Spleen (tissue), 11 donors: ENCODE measurements around the gene CHRNA4. TPM values are rescaled to one million over a fixed set of nuclear protein-coding genes. Genes with fewer than 3 reads are reported as not detected.

Experiments
- DNase-seq: peaks from one replicate; pipeline ENCODE4 v3.0.0-alpha.2; 2020
- H3K27ac ChIP-seq, 8 donors: fragments of 200-600 bp; sonication (generic) in 7 of 8; 1 replicate in 4 of 8; 2 replicates in 4 of 8; pipeline versions ENCODE4 v1.5.0 to v1.8.0; 2016 to 2021; ENCODE audit warnings: inconsistent platforms in 4 of 8, mild to moderate bottlenecking in 4 of 8, moderate library complexity in 1 of 8
- H3K27me3 ChIP-seq, 7 donors: fragments of 200-600 bp; sonication (generic) in 6 of 7; replicated peaks in 1 of 7; 1 replicate in 4 of 7; 2 replicates in 3 of 7; pipeline versions ENCODE4 v1.5.0 to v1.8.0; 2016 to 2021; ENCODE audit warnings: inconsistent platforms in 3 of 7, mild to moderate bottlenecking in 1 of 7
- H3K36me3 ChIP-seq, 6 donors: fragments of 200-600 bp; sonication (generic) in 5 of 6; 1 replicate in 4 of 6; 2 replicates in 2 of 6; pipeline versions ENCODE4 v1.5.0 to v1.8.0; 2016 to 2021; ENCODE audit warnings: inconsistent platforms in 2 of 6
- H3K4me1 ChIP-seq, 6 donors: fragments of 200-600 bp; sonication (generic) in 5 of 6; 1 replicate in 3 of 6; 2 replicates in 3 of 6; pipeline versions ENCODE4 v1.5.0 to v1.8.0; 2016 to 2021; ENCODE audit warnings: inconsistent platforms in 3 of 6
- H3K4me3 ChIP-seq, 8 donors: fragments of 200-600 bp; sonication (generic) in 7 of 8; 1 replicate in 4 of 8; 2 replicates in 4 of 8; pipeline versions ENCODE4 v1.5.0 to v1.8.0; 2016 to 2021; ENCODE audit warnings: inconsistent platforms in 4 of 8, mild to moderate bottlenecking in 4 of 8, moderate library complexity in 2 of 8
- H3K9me3 ChIP-seq, 8 donors: fragments of 200-600 bp; sonication (generic) in 7 of 8; 1 replicate in 4 of 8; 2 replicates in 4 of 8; pipeline versions ENCODE4 v1.5.0 to v1.8.0; 2016 to 2021; ENCODE audit warnings: inconsistent platforms in 4 of 8
- CTCF ChIP-seq, 11 experiments: fragments of 200-600 bp in 7 of 11; fragments of 450-650 bp in 4 of 11; sonication (generic) in 4 of 11; IDR thresholded peaks in 8 of 11; conservative IDR thresholded peaks in 3 of 11; 1 replicate in 7 of 11; 2 replicates in 4 of 11; pipeline versions ENCODE4 v1.4.0 to v1.8.0; 2016 to 2021; ENCODE audit warnings: antibody characterized with exemption in 11 of 11, inconsistent platforms in 4 of 11, mild to moderate bottlenecking in 1 of 11
- POLR2A ChIP-seq, 3 donors: fragments of 450-650 bp; IDR thresholded peaks; one replicate each; pipeline ENCODE4 v1.5.1; 2017; ENCODE audit warnings: antibody characterized with exemption in 3 of 3, mild to moderate bottlenecking in 1 of 3
- POLR2AphosphoS5 ChIP-seq, 3 donors: sonication (generic); formaldehyde crosslinking; IDR thresholded peaks; one replicate each; pipeline ENCODE4 v1.5.1; 2017; ENCODE audit warnings: antibody characterized with exemption in 3 of 3
- WGBS, 5 donors: extraction: QIAGEN DNeasy Blood & Tissue Kit in 3 of 5; methylation state at CpG; one replicate each; pipeline versions ENCODE4 v1.1.5 to v1.1.7; 2013 to 2018; 5-methylcytosine and 5-hydroxymethylcytosine counted together
- intact Hi-C: fragments of 100-400 bp; cut with DNase I; formaldehyde crosslinking; loops from one replicate; pipeline ENCODE4 v1.15.0; 2023; ENCODE audit warnings: low total_unique reads
- polyA plus RNA-seq, 3 donors: library from polyadenylated mRNA; stranded (reverse); fragments of 200-250 nt; gene quantifications; one replicate each; pipeline ENCODE4 v1.2.1, GENCODE V29; 2013
- total RNA-seq, 7 donors: library from RNA; depleted of rRNA in 3 of 7; stranded (reverse); fragments of >200 nt in 3 of 7; fragmentation: NEBNext Ultra II Directional in 4 of 7; extraction: Animal tissue kit (Norgen Biotek cat#: 25700) in 4 of 7; gene quantifications; one replicate each; pipeline versions ENCODE4 v1.1.0 to v1.2.1, GENCODE V29; 2016 to 2021
- donor health status: healthy with polysubstance abuse.
- donor health status: DM: no; HTN: no; CAD: no; lungs with moderate emphysema.
- donor health status: DM: no; HTN: no; CAD: no.
- donor health status: Bipolar disorder and iron deficiency.
- donor health status: healthy.
- donor health status: DM: no; HTN: no; CAD: no.
- donor health status: DM: yes; HTN: yes; CAD: no.

Gene CHRNA4
- total and polyA plus RNA-seq, 10 donors, result 0.15 to 13.8 (median 1.3) TPM; not detected in 1

GRCh38 chr20:63354636-63355350 is 6.4 kb downstream of the CHRNA4 start:
- intact Hi-C loops, result no loop called here

GRCh38 chr20:63352811-63353221 is 8.3 kb downstream of the CHRNA4 start:
- WGBS, 5 donors, result 55 to 100% (median 60%) methylated on average over 1 to 12 of the region's 12 CpGs; no CpG with 5 or more reads in 1 of the 5 donors
- H3K36me3 ChIP-seq, result no peaks in the 10 kb centered on the region
- intact Hi-C loops, result no loop called here
- no peak overlapping the region for H3K27ac ChIP-seq
- H3K27me3 ChIP-seq, result peaks cover 0 to 29% (median 0%) of the 10 kb centered on the region in 7 donors
- H3K4me3 ChIP-seq, result no peak overlapping the region
- H3K9me3 ChIP-seq, result peaks cover 0 to 4% (median 0%) of the 10 kb centered on the region in 8 donors
- DNase-seq, result no peak
- TF ChIP-seq POLR2AphosphoS5 (IDR thresholded peaks at IDR 0.05) (no peak), POLR2A (IDR thresholded peaks at IDR 0.05) (no peak), CTCF (IDR thresholded peaks at IDR 0.05 in 8 of 11, conservative IDR thresholded peaks at IDR 0.05 in 3 of 11) (no peak)
- H3K4me1 ChIP-seq, result peaks cover 0 to 4% (median 2%) of the 10 kb centered on the region in 6 donors

More at GRCh38 chr20:63354636-63355350, 6.4 kb downstream of the CHRNA4 start:
- Histone ChIP-seq H3K4me1 (peaks cover 0 to 4% (median 2%) of the 10 kb centered on the region in 6 donors), H3K27me3 (peaks cover 0 to 49% (median 0%) of the 10 kb centered on the region in 7 donors), H3K36me3 (no peaks in the 10 kb centered on the region), H3K4me3 (no peak overlapping the region), H3K27ac (no peak overlapping the region), H3K9me3 (peaks cover 0 to 4% (median 0%) of the 10 kb centered on the region in 8 donors)
- WGBS, 5 donors, result 79 to 89% (median 85%) methylated on average over 15 to 25 of the region's 25 CpGs
- TF ChIP-seq POLR2AphosphoS5 (IDR thresholded peaks at IDR 0.05) (no peak), CTCF (IDR thresholded peaks at IDR 0.05 in 8 of 11, conservative IDR thresholded peaks at IDR 0.05 in 3 of 11) (no peak), POLR2A (IDR thresholded peaks at IDR 0.05) (no peak)
- DNase-seq, result no peak

- Histone ChIP-seq H3K27ac (no peak overlapping the region), H3K9me3 (peaks cover 0 to 4% (median 0%) of the 10 kb centered on the region in 8 donors), H3K4me1 (peaks cover 0 to 7% (median 2%) of the 10 kb centered on the region in 6 donors), H3K4me3 (no peak overlapping the region), H3K27me3 (peaks cover 0 to 33% (median 0%) of the 10 kb centered on the region in 7 donors), H3K36me3 (no peaks in the 10 kb centered on the region)
- 46 to 64% (median 50%) methylated on average over 19 to 28 of the region's 28 CpGs for WGBS, 5 donors
- intact Hi-C loops, result no loop called here
- TF ChIP-seq POLR2AphosphoS5 (IDR thresholded peaks at IDR 0.05), result no peak
- no peak for TF ChIP-seq POLR2A (IDR thresholded peaks at IDR 0.05)
- no peak for TF ChIP-seq CTCF (IDR thresholded peaks at IDR 0.05 in 8 of 11, conservative IDR thresholded peaks at IDR 0.05 in 3 of 11)
- no peak for DNase-seq
Measured at GRCh38 chr20:63351811-63352591, 9.1 kb downstream of the CHRNA4 start.

- peaks cover 0 to 36% (median 0%) of the 10 kb centered on the region in 7 donors for H3K27me3 ChIP-seq
- H3K4me1 ChIP-seq, result peaks cover 0 to 13% (median 6%) of the 10 kb centered on the region in 6 donors
- no peak overlapping the region for H3K4me3 ChIP-seq
- H3K36me3 ChIP-seq, result no peaks in the 10 kb centered on the region
- intact Hi-C loops, result no loop called here
- peaks cover 0 to 4% (median 0%) of the 10 kb centered on the region in 8 donors for H3K9me3 ChIP-seq
- WGBS, 5 donors, result 88 to 97% (median 89%) methylated on average over 8 to 12 of the region's 12 CpGs
- TF ChIP-seq POLR2AphosphoS5 (IDR thresholded peaks at IDR 0.05) (no peak), POLR2A (IDR thresholded peaks at IDR 0.05) (no peak), CTCF (IDR thresholded peaks at IDR 0.05 in 8 of 11, conservative IDR thresholded peaks at IDR 0.05 in 3 of 11) (no peak)
- no peak overlapping the region for H3K27ac ChIP-seq
- DNase-seq, result no peak
Measured at GRCh38 chr20:63351326-63351700, 9.8 kb downstream of the CHRNA4 start.
